Measurements from ENCODE around the gene ADARB1.

Gene ADARB1

GRCh38 chr21:45119812-45120211, 45.4 kb downstream of the ADARB1 start:
- Histone ChIP-seq H3K27me3 (replicated peaks; ENCODE audit: control insufficient read depth, insufficient read depth, low read length) (no peaks in the 10 kb centered on the region; the same call in none of the 2 replicates), H3K36me3 (ENCODE audit: control insufficient read depth, insufficient read depth, low read length) (no peaks in the 10 kb centered on the region), H3K4me3 (replicated peaks; ENCODE audit: low read depth, low read length) (no peak overlapping the region)
- TF ChIP-seq CTCF (IDR thresholded peaks at IDR 0.05; ENCODE audit: insufficient read depth, low read length, poor library complexity, severe bottlenecking) = no peak
- no peak for DNase-seq (ENCODE audit: extremely low read depth, insufficient read length)

- TF ChIP-seq CTCF (IDR thresholded peaks at IDR 0.05; ENCODE audit: insufficient read depth, low read length, poor library complexity, severe bottlenecking) = no peak
- H3K36me3 ChIP-seq (ENCODE audit: control insufficient read depth, insufficient read depth, low read length) = no peaks in the 10 kb centered on the region
- no peaks in the 10 kb centered on the region; the same call in 1 of the 2 replicates for H3K27me3 ChIP-seq (replicated peaks; ENCODE audit: control insufficient read depth, insufficient read depth, low read length)
- no peak for DNase-seq (ENCODE audit: extremely low read depth, insufficient read length)
- no peak overlapping the region for H3K4me3 ChIP-seq (replicated peaks; ENCODE audit: low read depth, low read length)
These were observed 46.6 kb downstream of the ADARB1 start for GRCh38 chr21:45120975-45121374.

GRCh38 chr21:45122030-45122429, 47.6 kb downstream of the ADARB1 start:
- no peak for TF ChIP-seq CTCF (IDR thresholded peaks at IDR 0.05; ENCODE audit: insufficient read depth, low read length, poor library complexity, severe bottlenecking)
- Histone ChIP-seq H3K36me3 (ENCODE audit: control insufficient read depth, insufficient read depth, low read length) (no peaks in the 10 kb centered on the region), H3K27me3 (replicated peaks; ENCODE audit: control insufficient read depth, insufficient read depth, low read length) (peaks cover 1% of the 10 kb centered on the region; the same call in 1 of the 2 replicates), H3K4me3 (replicated peaks; ENCODE audit: low read depth, low read length) (no peak overlapping the region)
- no peak for DNase-seq (ENCODE audit: extremely low read depth, insufficient read length)

- TF ChIP-seq CTCF (IDR thresholded peaks at IDR 0.05; ENCODE audit: insufficient read depth, low read length, poor library complexity, severe bottlenecking) = no peak
- Histone ChIP-seq H3K4me3 (replicated peaks; ENCODE audit: low read depth, low read length) (no peak overlapping the region), H3K36me3 (ENCODE audit: control insufficient read depth, insufficient read depth, low read length) (no peaks in the 10 kb centered on the region), H3K27me3 (replicated peaks; ENCODE audit: control insufficient read depth, insufficient read depth, low read length) (peaks cover 1% of the 10 kb centered on the region)
- no peak for DNase-seq (ENCODE audit: extremely low read depth, insufficient read length)
These were observed 48.2 kb downstream of the ADARB1 start for GRCh38 chr21:45122432-45123132.

- TF ChIP-seq CTCF (IDR thresholded peaks at IDR 0.05; ENCODE audit: insufficient read depth, low read length, poor library complexity, severe bottlenecking) = no peak
- no peak for DNase-seq (ENCODE audit: extremely low read depth, insufficient read length)
- no peaks in the 10 kb centered on the region for H3K36me3 ChIP-seq (ENCODE audit: control insufficient read depth, insufficient read depth, low read length)
- H3K4me3 ChIP-seq (replicated peaks; ENCODE audit: low read depth, low read length) = no peak overlapping the region
- H3K27me3 ChIP-seq (replicated peaks; ENCODE audit: control insufficient read depth, insufficient read depth, low read length) = peaks cover 1% of the 10 kb centered on the region
These were observed 49.1 kb downstream of the ADARB1 start for GRCh38 chr21:45123440-45123839.
